ENCODE results near the gene LRRC41.
"Not testable (repeated sequence)": the region's sequence is repeated elsewhere in the genome, so short reads cannot be mapped to it uniquely, and the experiment has no call there.

The LRRC41 gene, protein sequence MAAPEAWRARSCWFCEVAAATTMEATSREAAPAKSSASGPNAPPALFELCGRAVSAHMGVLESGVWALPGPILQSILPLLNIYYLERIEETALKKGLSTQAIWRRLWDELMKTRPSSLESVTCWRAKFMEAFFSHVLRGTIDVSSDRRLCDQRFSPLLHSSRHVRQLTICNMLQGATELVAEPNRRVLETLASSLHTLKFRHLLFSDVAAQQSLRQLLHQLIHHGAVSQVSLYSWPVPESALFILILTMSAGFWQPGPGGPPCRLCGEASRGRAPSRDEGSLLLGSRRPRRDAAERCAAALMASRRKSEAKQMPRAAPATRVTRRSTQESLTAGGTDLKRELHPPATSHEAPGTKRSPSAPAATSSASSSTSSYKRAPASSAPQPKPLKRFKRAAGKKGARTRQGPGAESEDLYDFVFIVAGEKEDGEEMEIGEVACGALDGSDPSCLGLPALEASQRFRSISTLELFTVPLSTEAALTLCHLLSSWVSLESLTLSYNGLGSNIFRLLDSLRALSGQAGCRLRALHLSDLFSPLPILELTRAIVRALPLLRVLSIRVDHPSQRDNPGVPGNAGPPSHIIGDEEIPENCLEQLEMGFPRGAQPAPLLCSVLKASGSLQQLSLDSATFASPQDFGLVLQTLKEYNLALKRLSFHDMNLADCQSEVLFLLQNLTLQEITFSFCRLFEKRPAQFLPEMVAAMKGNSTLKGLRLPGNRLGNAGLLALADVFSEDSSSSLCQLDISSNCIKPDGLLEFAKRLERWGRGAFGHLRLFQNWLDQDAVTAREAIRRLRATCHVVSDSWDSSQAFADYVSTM

DNA sequence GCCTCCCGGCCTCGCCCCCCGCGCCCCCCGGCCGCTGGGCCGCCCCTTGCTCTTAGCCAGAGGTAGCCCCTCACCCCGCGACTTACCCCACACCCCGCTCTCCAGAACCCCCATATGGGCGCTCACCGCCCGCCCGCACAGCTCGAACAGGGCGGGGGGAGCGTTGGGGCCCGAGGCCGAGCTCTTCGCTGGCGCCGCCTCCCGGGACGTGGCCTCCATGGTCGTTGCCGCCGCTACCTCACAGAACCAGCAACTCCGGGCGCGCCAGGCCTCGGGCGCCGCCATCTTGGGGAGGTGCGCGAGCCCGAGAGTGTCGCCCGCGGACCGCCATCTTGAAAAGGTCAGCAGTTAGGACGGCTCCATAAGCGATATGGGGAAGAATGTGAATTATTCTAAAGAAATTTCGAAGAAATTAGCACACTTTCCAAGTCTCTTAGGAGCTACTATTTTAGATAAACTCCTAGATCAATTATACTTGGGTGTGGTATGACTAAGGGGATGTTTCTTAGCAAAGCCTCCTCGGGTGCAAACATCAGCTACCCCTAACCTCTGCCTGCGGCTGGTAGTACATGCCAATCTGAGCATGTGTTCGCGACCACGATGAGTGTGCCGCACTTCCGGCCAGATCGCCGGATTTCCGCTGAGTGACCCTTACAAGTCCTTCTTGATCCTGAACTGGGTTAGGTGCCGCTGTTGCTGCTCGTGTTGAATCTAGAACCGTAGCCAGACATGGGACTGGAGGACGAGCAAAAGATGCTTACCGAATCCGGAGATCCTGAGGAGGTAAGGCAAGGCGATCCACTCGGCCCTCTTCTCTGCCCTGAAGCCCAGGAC, at the start of gene LRRC41, which contains the start of gene UQCRH:
Gene LRRC41 (minus strand): TSS at position 579 of the 834 bp plus-strand sequence. CDS start 294 bp downstream, at position 285.
Gene UQCRH (plus strand): TSS at position 661 of the 834 bp plus-strand sequence. CDS start 69 bp downstream, at position 730.
- in situ Hi-C loops (cut with HindIII; ENCODE audit: low sequenced_read_pairs), result no loop called here

- in situ Hi-C loops (cut with HindIII; ENCODE audit: low sequenced_read_pairs), result no loop called here
Observed at GRCh38 chr1:46352363-46352762, 48.9 kb upstream of the LRRC41 start.

DNA sequence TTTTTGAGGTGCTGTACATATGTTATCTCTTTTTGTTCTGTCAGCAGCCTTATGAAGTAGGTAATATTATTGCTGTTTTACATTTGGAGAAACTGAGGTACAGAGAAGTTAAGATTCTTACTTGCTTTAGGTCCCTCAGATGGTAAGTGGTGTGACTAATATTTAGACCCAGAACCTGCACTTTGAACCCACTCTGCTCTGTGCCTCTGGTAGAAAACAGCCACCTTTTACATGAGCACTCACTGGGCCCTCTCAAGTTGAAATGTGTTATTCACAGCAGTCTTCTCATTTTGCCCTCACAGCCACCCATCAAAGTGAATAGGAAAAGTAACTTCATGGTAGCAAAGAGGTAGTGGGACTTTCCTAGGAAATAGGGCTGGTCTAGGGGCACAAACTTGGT, 41.9 kb upstream of the LRRC41 start:
- in situ Hi-C loops (cut with HindIII; ENCODE audit: low sequenced_read_pairs), result no loop called here

- in situ Hi-C loops (cut with HindIII; ENCODE audit: low sequenced_read_pairs), result loop anchor here (5.0 kb wide), 1 partner anchor 47 kb away; no protein-coding TSS in a partner anchor
Observed at GRCh38 chr1:46344481-46344880, 41.1 kb upstream of the LRRC41 start.

DNA sequence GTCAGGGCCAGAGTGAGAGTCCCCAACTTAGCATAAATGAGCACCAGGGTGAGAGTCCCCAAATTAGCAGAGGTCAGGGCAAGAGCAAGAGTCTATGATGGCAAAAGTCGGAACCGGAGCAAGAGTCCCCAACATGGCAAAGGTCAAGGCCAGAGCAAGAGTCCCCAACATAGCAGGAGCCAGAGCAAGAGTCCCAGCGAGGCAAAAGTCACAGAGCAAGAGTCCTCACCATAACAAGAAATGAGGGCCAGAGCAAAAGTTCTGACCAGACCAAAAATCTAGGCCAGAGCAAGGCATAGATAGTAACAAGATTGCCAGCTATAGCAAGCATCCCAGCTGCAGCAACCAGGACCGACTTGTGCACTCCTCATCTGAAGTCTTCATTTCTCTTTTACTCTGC, 40.3 kb upstream of the LRRC41 start:
- in situ Hi-C loops (cut with HindIII; ENCODE audit: low sequenced_read_pairs), result loop anchor here (5.0 kb wide), 1 partner anchor 46 kb away; no protein-coding TSS in a partner anchor

- in situ Hi-C loops (cut with HindIII; ENCODE audit: low sequenced_read_pairs), result loop anchor here (5.0 kb wide), 1 partner anchor 46 kb away; no protein-coding TSS in a partner anchor
Observed at GRCh38 chr1:46343351-46343695, 39.9 kb upstream of the LRRC41 start.

GRCh38 chr1:46342677-46343350, 39.4 kb upstream of the LRRC41 start:
- in situ Hi-C loops (cut with HindIII; ENCODE audit: low sequenced_read_pairs), result loop anchor here (5.0 kb wide), 1 partner anchor 46 kb away; no protein-coding TSS in a partner anchor

GRCh38 chr1:46342084-46342656, 38.8 kb upstream of the LRRC41 start:
- in situ Hi-C loops (cut with HindIII; ENCODE audit: low sequenced_read_pairs), result loop anchor here (5.0 kb wide), 1 partner anchor 45 kb away; no protein-coding TSS in a partner anchor

DNA sequence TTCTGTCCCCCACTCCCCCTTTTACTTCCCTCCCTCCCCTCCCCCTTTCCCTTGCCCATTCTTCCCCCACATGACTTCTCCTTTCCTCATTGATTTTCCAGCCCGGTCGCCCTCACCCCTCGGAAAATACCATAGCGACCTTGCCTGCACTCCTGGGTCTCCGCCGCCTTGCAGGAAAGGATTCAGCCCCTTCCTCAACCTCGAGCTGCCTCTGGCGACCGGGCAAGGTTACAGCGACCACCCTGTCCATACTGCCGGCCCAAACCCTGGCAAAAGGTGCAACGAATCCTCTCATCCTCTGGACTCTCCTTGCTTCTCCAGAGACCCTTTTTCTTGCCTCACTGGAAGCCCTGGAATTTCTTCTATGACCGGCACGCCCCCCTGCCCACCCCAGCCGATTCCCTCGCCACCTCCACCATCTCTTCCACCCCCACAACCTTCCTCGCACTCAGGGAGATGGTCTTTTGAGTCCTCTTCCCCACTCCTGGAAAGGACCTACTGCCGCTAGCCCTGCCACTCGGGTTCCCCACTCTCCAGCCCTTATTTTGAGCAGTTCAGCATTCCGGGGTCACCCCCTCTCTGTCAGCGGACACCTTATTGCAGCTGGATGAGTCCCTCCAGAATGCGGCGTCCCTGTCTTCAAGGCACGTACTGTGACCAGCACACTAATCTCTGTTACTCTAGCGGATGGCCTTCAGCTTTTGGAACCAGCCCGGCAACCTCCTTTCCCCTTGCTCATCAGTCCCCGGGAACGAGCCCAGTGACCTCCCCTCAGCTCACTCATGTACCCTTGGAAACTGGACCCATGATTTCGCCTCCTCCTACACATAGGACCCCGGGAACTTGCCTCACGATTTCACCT, 38.0 kb upstream of the LRRC41 start:
- in situ Hi-C loops (cut with HindIII; ENCODE audit: low sequenced_read_pairs), result loop anchor here (5.0 kb wide), 1 partner anchor 44 kb away; no protein-coding TSS in a partner anchor

GRCh38 chr1:46340404-46341221, 37.2 kb upstream of the LRRC41 start, which contains the start of gene NSUN4:
Gene NSUN4 (plus strand): TSS chr1:46340807. CDS start chr1:46340827, 20 bp downstream.
- in situ Hi-C loops (cut with HindIII; ENCODE audit: low sequenced_read_pairs), result loop anchor here (5.0 kb wide), 1 partner anchor 43 kb away; no protein-coding TSS in a partner anchor

DNA sequence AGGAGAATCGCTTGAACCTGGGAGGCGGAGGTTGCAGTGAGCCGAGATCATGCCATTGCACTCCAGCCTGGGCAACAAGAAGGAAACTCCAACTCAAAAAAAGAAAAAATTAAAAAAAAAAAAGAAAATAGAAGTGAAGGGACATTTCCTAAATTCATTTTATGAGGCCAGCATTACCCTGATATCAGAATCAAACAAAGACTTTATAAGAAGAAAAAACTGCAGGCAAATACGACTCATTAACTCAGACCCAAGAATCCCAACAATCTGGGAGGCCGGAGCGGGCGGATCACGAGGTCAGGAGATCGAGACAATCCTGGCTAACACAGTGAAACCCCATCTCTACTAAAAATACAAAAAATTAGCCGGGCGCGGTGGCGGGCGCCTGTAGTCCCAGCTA, 34.0 kb upstream of the LRRC41 start:
- in situ Hi-C loops (cut with HindIII; ENCODE audit: low sequenced_read_pairs), result not testable (repeated sequence)

- in situ Hi-C loops (cut with HindIII; ENCODE audit: low sequenced_read_pairs), result no loop called here
Observed at GRCh38 chr1:46335081-46335480, 31.7 kb upstream of the LRRC41 start.

GRCh38 chr1:46334030-46334384, 30.6 kb upstream of the LRRC41 start:
- in situ Hi-C loops (cut with HindIII; ENCODE audit: low sequenced_read_pairs), result no loop called here

- in situ Hi-C loops (cut with HindIII; ENCODE audit: low sequenced_read_pairs), result no loop called here
Observed at GRCh38 chr1:46333300-46334029, 30.0 kb upstream of the LRRC41 start.

- in situ Hi-C loops (cut with HindIII; ENCODE audit: low sequenced_read_pairs), result not testable (repeated sequence)
Observed at GRCh38 chr1:46331786-46332540, 28.5 kb upstream of the LRRC41 start.

DNA sequence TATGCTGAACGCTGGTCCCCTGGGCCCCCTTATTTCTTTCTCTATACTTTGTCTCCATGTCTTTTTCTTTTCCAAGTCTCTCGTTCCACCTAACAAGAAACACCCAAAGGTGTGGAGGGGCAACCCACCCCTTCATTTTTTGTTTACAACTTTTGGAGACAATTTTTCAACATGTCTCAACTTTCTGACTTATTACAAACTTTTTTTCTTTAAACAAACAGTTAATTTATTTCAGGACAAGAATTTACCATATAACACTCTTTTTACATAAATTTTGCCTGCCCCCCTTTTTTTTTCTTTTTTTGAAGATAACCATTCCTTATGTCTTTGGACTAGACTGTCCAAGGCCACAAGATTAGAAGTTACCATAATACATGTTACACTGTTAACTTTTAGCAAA, 27.0 kb upstream of the LRRC41 start:
- in situ Hi-C loops (cut with HindIII; ENCODE audit: low sequenced_read_pairs), result not testable (repeated sequence)

All from endothelial cell of hepatic sinusoid (primary cell).